Measurements from ENCODE around the gene MYMK. TPM values are rescaled to one million over a fixed set of nuclear protein-coding genes. Genes with fewer than 3 reads are reported as not detected.

Gene MYMK
- total RNA-seq, 2 donors from 2014 or later, result not detected

DNA sequence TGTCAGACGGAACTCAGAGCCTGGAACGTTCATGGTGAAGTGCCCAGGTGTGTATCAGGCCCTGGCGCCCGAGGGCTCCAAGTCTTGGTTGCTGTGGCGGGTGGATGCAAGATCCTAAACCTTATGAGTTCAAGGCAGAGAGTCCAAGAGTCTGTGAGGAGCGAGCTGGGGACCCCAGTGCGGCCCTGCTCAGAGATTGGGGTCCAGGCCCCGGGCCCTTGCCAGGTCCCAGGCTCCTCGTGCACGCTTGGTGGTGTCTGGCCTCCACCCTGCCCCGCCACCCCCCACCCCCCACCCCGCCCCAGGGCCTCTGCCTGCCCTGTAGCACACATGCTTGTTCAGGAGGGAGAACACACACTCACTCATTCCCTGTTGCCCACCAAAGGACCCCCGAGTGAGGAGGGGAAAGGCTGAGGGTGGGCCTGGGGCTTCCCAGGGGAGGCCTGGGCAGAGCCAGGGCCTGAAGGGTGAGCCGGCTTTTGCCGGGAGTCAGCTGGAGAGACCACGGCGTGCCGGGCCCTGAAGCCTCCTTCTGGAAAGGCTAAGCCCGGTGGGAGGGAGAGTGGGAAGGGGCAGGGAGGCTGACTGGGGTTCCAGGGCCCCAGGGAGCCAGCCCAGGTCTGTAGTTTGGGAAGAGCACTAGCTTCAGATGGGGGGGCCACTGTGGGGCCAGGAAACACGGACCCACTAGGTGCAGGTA is 47.3 kb upstream of the MYMK start:
- H3K27me3 Mint-ChIP-seq (ENCODE audit: insufficient read depth), result no peaks in the 10 kb centered on the region
- H3K9me3 Mint-ChIP-seq, result no peaks in the 10 kb centered on the region
- H3K4me3 Mint-ChIP-seq, result no peak overlapping the region
- no peaks in the 10 kb centered on the region for H3K36me3 ChIP-seq (ENCODE audit: control insufficient read depth, insufficient read depth, low read length)
- no peak overlapping the region for H3K27ac Mint-ChIP-seq
- H3K9ac ChIP-seq (ENCODE audit: extremely low read depth, low read length, poor library complexity, severe bottlenecking), result no peak overlapping the region
- no peak overlapping the region for H3K27ac ChIP-seq (ENCODE audit: low read depth, low read length)
- no peaks in the 10 kb centered on the region for H3K9me3 ChIP-seq (ENCODE audit: control insufficient read depth, low read length)
- TF ChIP-seq, protein P1, sequence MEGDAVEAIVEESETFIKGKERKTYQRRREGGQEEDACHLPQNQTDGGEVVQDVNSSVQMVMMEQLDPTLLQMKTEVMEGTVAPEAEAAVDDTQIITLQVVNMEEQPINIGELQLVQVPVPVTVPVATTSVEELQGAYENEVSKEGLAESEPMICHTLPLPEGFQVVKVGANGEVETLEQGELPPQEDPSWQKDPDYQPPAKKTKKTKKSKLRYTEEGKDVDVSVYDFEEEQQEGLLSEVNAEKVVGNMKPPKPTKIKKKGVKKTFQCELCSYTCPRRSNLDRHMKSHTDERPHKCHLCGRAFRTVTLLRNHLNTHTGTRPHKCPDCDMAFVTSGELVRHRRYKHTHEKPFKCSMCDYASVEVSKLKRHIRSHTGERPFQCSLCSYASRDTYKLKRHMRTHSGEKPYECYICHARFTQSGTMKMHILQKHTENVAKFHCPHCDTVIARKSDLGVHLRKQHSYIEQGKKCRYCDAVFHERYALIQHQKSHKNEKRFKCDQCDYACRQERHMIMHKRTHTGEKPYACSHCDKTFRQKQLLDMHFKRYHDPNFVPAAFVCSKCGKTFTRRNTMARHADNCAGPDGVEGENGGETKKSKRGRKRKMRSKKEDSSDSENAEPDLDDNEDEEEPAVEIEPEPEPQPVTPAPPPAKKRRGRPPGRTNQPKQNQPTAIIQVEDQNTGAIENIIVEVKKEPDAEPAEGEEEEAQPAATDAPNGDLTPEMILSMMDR (conservative IDR thresholded peaks at IDR 0.05), result no peak
- H3K4me1 ChIP-seq (ENCODE audit: control insufficient read depth, insufficient read depth, low read length), result no peaks in the 10 kb centered on the region
- WGBS, 2 experiments (ENCODE audit: insufficient coverage in 1 of 2, insufficient read length in 1 of 2), result 89% methylated on average over 9 to 18 of the region's 20 CpGs
- no peak for DNase-seq
- H3K36me3 Mint-ChIP-seq (ENCODE audit: low read depth), result no peaks in the 10 kb centered on the region
- H3K27me3 ChIP-seq (ENCODE audit: control insufficient read depth, insufficient read depth, low read length, poor library complexity, severe bottlenecking), result no peaks in the 10 kb centered on the region
- no peak overlapping the region for H3K4me3 ChIP-seq (ENCODE audit: low read length)
- no peaks in the 10 kb centered on the region for H3K4me1 Mint-ChIP-seq

- Histone ChIP-seq H3K27ac (ENCODE audit: low read depth, low read length) (no peak overlapping the region), H3K9ac (ENCODE audit: extremely low read depth, low read length, poor library complexity, severe bottlenecking) (no peak overlapping the region), H3K4me3 (ENCODE audit: low read length) (no peak overlapping the region), H3K4me1 (ENCODE audit: control insufficient read depth, insufficient read depth, low read length) (no peaks in the 10 kb centered on the region), H3K9me3 (ENCODE audit: control insufficient read depth, low read length) (no peaks in the 10 kb centered on the region), H3K27me3 (ENCODE audit: control insufficient read depth, insufficient read depth, low read length, poor library complexity, severe bottlenecking) (no peaks in the 10 kb centered on the region), H3K36me3 (ENCODE audit: control insufficient read depth, insufficient read depth, low read length) (no peaks in the 10 kb centered on the region)
- Mint-ChIP-seq H3K4me1 (no peaks in the 10 kb centered on the region), H3K4me3 (no peak overlapping the region), H3K9me3 (no peaks in the 10 kb centered on the region), H3K27ac (no peak overlapping the region), H3K36me3 (ENCODE audit: low read depth) (no peaks in the 10 kb centered on the region), H3K27me3 (ENCODE audit: insufficient read depth) (no peaks in the 10 kb centered on the region)
- DNase-seq, result no peak
- WGBS, 2 experiments (ENCODE audit: insufficient coverage in 1 of 2, insufficient read length in 1 of 2), result 90 to 100% methylated on average over 6 to 9 of the region's 9 CpGs
- TF ChIP-seq, protein P1 (conservative IDR thresholded peaks at IDR 0.05), result no peak
These were observed 46.7 kb upstream of the MYMK start for GRCh38 chr9:133571391-133571890.

DNA sequence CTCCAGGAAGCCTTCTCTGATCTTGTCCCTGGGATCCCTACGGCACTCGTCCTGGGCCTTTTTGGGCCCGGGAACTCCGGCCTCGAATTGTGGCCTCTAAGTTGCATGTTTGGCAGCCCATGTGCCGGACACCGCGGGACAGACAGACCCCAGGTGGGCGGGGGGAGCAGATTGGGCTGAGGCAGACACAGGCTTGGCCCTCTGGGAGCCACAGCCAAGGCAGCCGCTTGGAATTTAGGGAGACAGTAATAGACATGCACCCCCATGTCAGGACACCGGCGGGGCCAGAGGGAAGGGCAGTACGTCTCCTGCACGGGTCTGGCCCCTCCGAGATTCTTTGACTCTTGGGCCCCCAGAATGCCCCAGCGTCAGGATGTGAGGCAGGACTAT is 45.9 kb upstream of the MYMK start:
- no peak overlapping the region for H3K4me3 ChIP-seq (ENCODE audit: low read length)
- no peak overlapping the region for H3K9ac ChIP-seq (ENCODE audit: extremely low read depth, low read length, poor library complexity, severe bottlenecking)
- TF ChIP-seq, protein P1 (conservative IDR thresholded peaks at IDR 0.05), result no peak
- H3K9me3 ChIP-seq (ENCODE audit: control insufficient read depth, low read length), result no peaks in the 10 kb centered on the region
- 79 to 84% methylated on average over 10 to 16 of the region's 16 CpGs for WGBS, 2 experiments (ENCODE audit: insufficient coverage in 1 of 2, insufficient read length in 1 of 2)
- no peaks in the 10 kb centered on the region for H3K36me3 Mint-ChIP-seq (ENCODE audit: low read depth)
- no peak for DNase-seq
- H3K4me1 Mint-ChIP-seq, result no peaks in the 10 kb centered on the region
- no peaks in the 10 kb centered on the region for H3K9me3 Mint-ChIP-seq
- H3K27me3 ChIP-seq (ENCODE audit: control insufficient read depth, insufficient read depth, low read length, poor library complexity, severe bottlenecking), result no peaks in the 10 kb centered on the region
- no peaks in the 10 kb centered on the region for H3K27me3 Mint-ChIP-seq (ENCODE audit: insufficient read depth)
- H3K4me1 ChIP-seq (ENCODE audit: control insufficient read depth, insufficient read depth, low read length), result no peaks in the 10 kb centered on the region
- H3K27ac Mint-ChIP-seq, result no peak overlapping the region
- H3K36me3 ChIP-seq (ENCODE audit: control insufficient read depth, insufficient read depth, low read length), result no peaks in the 10 kb centered on the region
- no peak overlapping the region for H3K27ac ChIP-seq (ENCODE audit: low read depth, low read length)
- no peak overlapping the region for H3K4me3 Mint-ChIP-seq
